IMR-90 (cell line): Measurements from ENCODE around the gene SLC17A8. TPM values are rescaled to one million over a fixed set of nuclear protein-coding genes. Genes with fewer than 3 reads are reported as not detected.

Source experiments
- ATAC-seq: fragments of 200-7000 bp; cut with Tn5 transposase; 2 replicates; pipeline ENCODE4 v1.9.1; 2020; ENCODE audit warnings: low read depth, mild to moderate bottlenecking, moderate library complexity
- BruUV-seq: library from RNA; stranded (reverse); fragments of 400-500 nt; replicated peaks from 2 replicates; lab custom pipeline; 2021; lab: Mats Ljungman, UMichigan
- CTCF ChIA-PET: fragments of 300-600 bp; formaldehyde crosslinking; extraction: SDS; loops from one replicate; lab custom pipeline; 2021; ENCODE audit warnings: antibody characterized with exemption; lab: Yijun Ruan, JAX
- POLR2A ChIA-PET: fragments of 300-600 bp; sonication (Branson Sonifier 250); formaldehyde crosslinking; loops from one replicate; lab custom pipeline; 2022; ENCODE audit warnings: antibody characterized with exemption; ENCODE audit not compliant: unreplicated experiment; lab: Charles Lee
- DNase-seq: peaks from one replicate; pipeline ENCODE4 v3.0.0; 2013
- H2AFZ ChIP-seq: replicated peaks from 2 replicates; pipeline ENCODE3; 2013; ENCODE audit warnings: low read length, mild to moderate bottlenecking; ENCODE audit not compliant: poor library complexity
- H2AK5ac ChIP-seq: 2 replicates; pipeline ENCODE4 v1.6.1; 2013; ENCODE audit warnings: low read depth, low read length, inconsistent platforms
- H2AK9ac ChIP-seq: replicated peaks from 2 replicates; pipeline ENCODE3; 2013; ENCODE audit warnings: mild to moderate bottlenecking, low read depth, low read length, moderate library complexity; ENCODE audit not compliant: poor library complexity
- H2BK120ac ChIP-seq: 2 replicates; pipeline ENCODE4 v1.6.1; 2013; ENCODE audit warnings: low read depth, low read length, inconsistent platforms
- H2BK15ac ChIP-seq: 3 replicates; pipeline ENCODE4 v1.6.1; 2013; ENCODE audit warnings: low read depth, low read length, inconsistent platforms
- H2BK20ac ChIP-seq: 2 replicates; pipeline ENCODE4 v1.6.1; 2013; ENCODE audit warnings: low read depth, mild to moderate bottlenecking, inconsistent platforms, low read length, moderate library complexity
- H2BK5ac ChIP-seq: 2 replicates; pipeline ENCODE4 v1.6.1; 2013; ENCODE audit warnings: mild to moderate bottlenecking, low read depth, low read length, inconsistent platforms; ENCODE audit not compliant: poor library complexity, severe bottlenecking
- H3K14ac ChIP-seq: replicated peaks from 2 replicates; pipeline ENCODE4 v1.6.1; 2013; ENCODE audit warnings: low read depth, low read length, inconsistent platforms
- H3K18ac ChIP-seq: 2 replicates; pipeline ENCODE4 v1.6.1; 2013; ENCODE audit warnings: low read depth, low read length, control low read depth
- H3K23ac ChIP-seq: 2 replicates; pipeline ENCODE4 v1.6.1; 2013; ENCODE audit warnings: low read depth, low read length, inconsistent platforms
- H3K27ac ChIP-seq: 2 replicates; pipeline ENCODE4 v1.5.1; 2013; ENCODE audit warnings: mild to moderate bottlenecking, control low read depth, low read length; ENCODE audit not compliant: insufficient read depth
- H3K27me3 ChIP-seq: 2 replicates; pipeline ENCODE4 v1.6.1; 2013; ENCODE audit warnings: low read length; ENCODE audit not compliant: control insufficient read depth, insufficient read depth
- H3K36me3 ChIP-seq: 2 replicates; pipeline ENCODE4 v1.6.1; 2013; ENCODE audit warnings: low read length, mixed read lengths; ENCODE audit not compliant: control insufficient read depth, insufficient read depth
- H3K4ac ChIP-seq: 2 replicates; pipeline ENCODE4 v1.6.1; 2013; ENCODE audit warnings: low read depth, low read length, inconsistent platforms
- H3K4me1 ChIP-seq: 2 replicates; pipeline ENCODE4 v1.6.1; 2013; ENCODE audit warnings: low read length, mixed read lengths; ENCODE audit not compliant: control insufficient read depth, insufficient read depth
- H3K4me2 ChIP-seq: 2 replicates; pipeline ENCODE4 v1.6.1; 2013; ENCODE audit warnings: low read depth, mild to moderate bottlenecking, control low read depth, low read length, moderate library complexity
- H3K4me3 ChIP-seq: 2 replicates; pipeline ENCODE4 v1.5.1; 2013; ENCODE audit warnings: low read depth, mild to moderate bottlenecking, control low read depth, low read length, moderate library complexity; ENCODE audit not compliant: insufficient read depth
- H3K56ac ChIP-seq: 2 replicates; pipeline ENCODE4 v1.6.1; 2013; ENCODE audit warnings: low read length, inconsistent platforms; ENCODE audit not compliant: insufficient read depth; ENCODE audit errors: extremely low read depth
- H3K79me1 ChIP-seq, 2 experiments: 2 replicates each; pipeline ENCODE4 v1.6.1; 2013; ENCODE audit warnings: low read length in 2 of 2, inconsistent platforms in 1 of 2, low read depth in 1 of 2
- H3K9ac ChIP-seq: 2 replicates; pipeline ENCODE4 v1.6.1; 2013; ENCODE audit warnings: low read depth, low read length, control low read depth
- H3K9me1 ChIP-seq: 2 replicates; pipeline ENCODE4 v1.6.1; 2013; ENCODE audit warnings: low read length, inconsistent platforms; ENCODE audit not compliant: insufficient read depth
- H3K9me3 ChIP-seq: 2 replicates; pipeline ENCODE4 v1.6.1; 2013; ENCODE audit warnings: low read length; ENCODE audit not compliant: control insufficient read depth, insufficient read depth
- H4K20me1 ChIP-seq: 2 replicates; pipeline ENCODE4 v1.6.1; 2013; ENCODE audit warnings: low read length, inconsistent platforms; ENCODE audit not compliant: insufficient read depth
- H4K5ac ChIP-seq: 2 replicates; pipeline ENCODE4 v1.6.1; 2013; ENCODE audit warnings: mild to moderate bottlenecking, low read depth, low read length, control low read depth
- H4K8ac ChIP-seq, 2 experiments: 2 replicates each; pipeline ENCODE4 v1.6.1; 2013; ENCODE audit warnings: low read depth in 2 of 2, low read length in 2 of 2, control low read depth in 1 of 2, inconsistent platforms in 1 of 2
- H4K91ac ChIP-seq: 2 replicates; pipeline ENCODE4 v1.6.1; 2013; ENCODE audit warnings: low read depth, low read length, inconsistent platforms; ENCODE audit not compliant: insufficient read depth
- CEBPB ChIP-seq: IDR thresholded peaks from 2 replicates; pipeline ENCODE4 v1.6.1; 2012; ENCODE audit warnings: low read depth, low read length, improper control_type of control experiment
- MAFK ChIP-seq: IDR thresholded peaks from 2 replicates; pipeline ENCODE4 v1.6.1; 2012; ENCODE audit warnings: low read depth, low read length, improper control_type of control experiment
- MXI1 ChIP-seq: IDR thresholded peaks from 2 replicates; pipeline ENCODE4 v1.6.1; 2012; ENCODE audit warnings: low read depth, mild to moderate bottlenecking, low read length, moderate library complexity, borderline replicate concordance
- RAD21 ChIP-seq: IDR thresholded peaks from 2 replicates; pipeline ENCODE4 v1.6.1; 2012; ENCODE audit warnings: low read length, improper control_type of control experiment
- WGBS, 2 experiments: methylation state at CpG; one replicate each; pipeline versions ENCODE4 v1.1.5 to v1.1.7; 2013; ENCODE audit warnings: missing lambda C conversion rate in 2 of 2; ENCODE audit not compliant: insufficient read length in 1 of 2; ENCODE audit errors: extremely low coverage in 2 of 2; 5-methylcytosine and 5-hydroxymethylcytosine counted together
- dilution Hi-C: fragments of 300-500 bp; cut with HindIII; formaldehyde crosslinking; loops from one replicate; pipeline ENCODE4 v1.14.3; 2018; ENCODE audit warnings: low sequenced_read_pairs; ENCODE audit not compliant: unreplicated experiment
- in situ Hi-C: fragments of 300-500 bp; cut with MboI; formaldehyde crosslinking; loops from 3 replicates; pipeline ENCODE4 v1.14.3; 2019; ENCODE audit warnings: low sequenced_read_pairs, inconsistent platforms, mixed read lengths
- intact Hi-C: fragments of 100-400 bp; cut with micrococcal nuclease; formaldehyde crosslinking; loops from 2 replicates; pipeline ENCODE4 v1.10.0; 2022
- polyA plus RNA-seq, 3 experiments: library from polyadenylated mRNA; depleted of rRNA; stranded (reverse); fragments of >200 nt; gene quantifications; 2 replicates each; pipeline ENCODE4 v1.2.3, GENCODE V29; 2012; ENCODE audit warnings: low replicate concordance in 1 of 3
- total RNA-seq: library from RNA; depleted of rRNA; stranded (reverse); fragments of >200 nt; gene quantifications from 2 replicates; pipeline ENCODE4 v1.2.3, GENCODE V29; 2012
- TF ChIP-seq, protein P1 (sequence below): conservative IDR thresholded peaks from 2 replicates; pipeline ENCODE4 v1.5.1; 2012; ENCODE audit warnings: mild to moderate bottlenecking, low read depth, low read length, improper control_type of control experiment

The SLC17A8 gene
- total and polyA plus RNA-seq, 2 of the 4 experiments (the other 2 are of a cell fraction), result not detected

- H2AFZ ChIP-seq, result no peak overlapping the region
- no peak overlapping the region for H3K18ac ChIP-seq
- H3K9ac ChIP-seq, result no peak overlapping the region
- 36% methylated on average over 6 of the region's 10 CpGs; no CpG with 5 or more reads in 1 of the 2 experiments for WGBS, 2 experiments
- H4K8ac ChIP-seq, result no peak overlapping the region
- BruUV-seq, result no TSS peak
- no peaks in the 10 kb centered on the region for H3K9me1 ChIP-seq
- ChIA-PET CTCF (interaction anchor here (0.6 to 1.4 kb wide), 4 partner anchors 9 to 1794 kb away, joined by 3 to 9 read pairs (median 4); no protein-coding TSS in a partner anchor), POLR2A (no interaction called here)
- H2AK5ac ChIP-seq, result no peak overlapping the region
- no peak overlapping the region for H3K27ac ChIP-seq
- TF ChIP-seq MAFK (no peak), MXI1 (no peak), CEBPB (no peak), RAD21 (peak; percentile 51)
- TF ChIP-seq, protein P1, sequence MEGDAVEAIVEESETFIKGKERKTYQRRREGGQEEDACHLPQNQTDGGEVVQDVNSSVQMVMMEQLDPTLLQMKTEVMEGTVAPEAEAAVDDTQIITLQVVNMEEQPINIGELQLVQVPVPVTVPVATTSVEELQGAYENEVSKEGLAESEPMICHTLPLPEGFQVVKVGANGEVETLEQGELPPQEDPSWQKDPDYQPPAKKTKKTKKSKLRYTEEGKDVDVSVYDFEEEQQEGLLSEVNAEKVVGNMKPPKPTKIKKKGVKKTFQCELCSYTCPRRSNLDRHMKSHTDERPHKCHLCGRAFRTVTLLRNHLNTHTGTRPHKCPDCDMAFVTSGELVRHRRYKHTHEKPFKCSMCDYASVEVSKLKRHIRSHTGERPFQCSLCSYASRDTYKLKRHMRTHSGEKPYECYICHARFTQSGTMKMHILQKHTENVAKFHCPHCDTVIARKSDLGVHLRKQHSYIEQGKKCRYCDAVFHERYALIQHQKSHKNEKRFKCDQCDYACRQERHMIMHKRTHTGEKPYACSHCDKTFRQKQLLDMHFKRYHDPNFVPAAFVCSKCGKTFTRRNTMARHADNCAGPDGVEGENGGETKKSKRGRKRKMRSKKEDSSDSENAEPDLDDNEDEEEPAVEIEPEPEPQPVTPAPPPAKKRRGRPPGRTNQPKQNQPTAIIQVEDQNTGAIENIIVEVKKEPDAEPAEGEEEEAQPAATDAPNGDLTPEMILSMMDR, result peak; percentile 50
- peaks cover 1% of the 10 kb centered on the region; the same call in 1 of the 2 replicates for H3K27me3 ChIP-seq
- no peak overlapping the region for H3K4ac ChIP-seq
- no peak overlapping the region for H3K56ac ChIP-seq
- H3K4me2 ChIP-seq, result no peak overlapping the region
- peak; percentile 40 for DNase-seq
- no peak overlapping the region for H3K14ac ChIP-seq
- H3K9me3 ChIP-seq, result no peaks in the 10 kb centered on the region
- no peak overlapping the region for H4K91ac ChIP-seq
- intact Hi-C loops, result loop anchor here (1.0 kb wide), 1 partner anchor 171 kb away; no protein-coding TSS in a partner anchor
- no peak overlapping the region for H2BK15ac ChIP-seq
- dilution Hi-C loops, result no loop called here
- in situ Hi-C loops, result no loop called here
- H3K4me3 ChIP-seq, result no peak overlapping the region
- H3K4me1 ChIP-seq, result no peaks in the 10 kb centered on the region
- no peaks in the 10 kb centered on the region for H3K79me1 ChIP-seq
- H2AK9ac ChIP-seq, result no peak overlapping the region
- H2BK120ac ChIP-seq, result no peak overlapping the region
- no peaks in the 10 kb centered on the region for H4K20me1 ChIP-seq
- no peak overlapping the region for H3K23ac ChIP-seq
- no peaks in the 10 kb centered on the region for H3K36me3 ChIP-seq
- peak; percentile 61 for ATAC-seq
- no peak overlapping the region for H2BK5ac ChIP-seq
- no peak overlapping the region for H2BK20ac ChIP-seq
- H4K5ac ChIP-seq, result no peak overlapping the region
These were observed 48.0 kb downstream of the SLC17A8 start for GRCh38 chr12:100404769-100405407.
